Stimulated activated naive CD8-positive, alpha-beta T cell treated with anti-CD3 and anti-CD28 coated beads, Interleukin-15, amount 100 ng/mL, for 72 hours (primary cell): ENCODE measurements around the gene CLOCK.

Experiments
- ATAC-seq: fragments of 150-1000 bp; cut with Tn5 transposase; 2 replicates; pipeline ENCODE4 v1.10.0; 2021; ENCODE audit warnings: mild to moderate bottlenecking, moderate library complexity
- DNase-seq, 2 donors: peaks; one replicate each; pipeline ENCODE4 v3.0.0; 2021 to 2022
- H3K27ac Mint-ChIP-seq, 2 donors: one replicate each; pipeline ENCODE4 v1.8.0; 2022; ENCODE audit warnings: mild to moderate bottlenecking in 2 of 2, mixed read lengths in 2 of 2, moderate library complexity in 2 of 2
- H3K27me3 Mint-ChIP-seq: one replicate; pipeline ENCODE4 v1.8.0; 2022; ENCODE audit warnings: mixed read lengths
- H3K4me1 Mint-ChIP-seq: one replicate; pipeline ENCODE4 v1.8.0; 2022; ENCODE audit warnings: mild to moderate bottlenecking, mixed read lengths
- H3K4me3 Mint-ChIP-seq, 2 donors: one replicate each; pipeline ENCODE4 v1.8.0; 2022; ENCODE audit warnings: mild to moderate bottlenecking in 2 of 2, mixed read lengths in 2 of 2, moderate library complexity in 1 of 2
- H3K9me3 Mint-ChIP-seq, 2 donors: one replicate each; pipeline ENCODE4 v1.8.0; 2022; ENCODE audit warnings: mixed read lengths in 2 of 2

The CLOCK gene

DNA sequence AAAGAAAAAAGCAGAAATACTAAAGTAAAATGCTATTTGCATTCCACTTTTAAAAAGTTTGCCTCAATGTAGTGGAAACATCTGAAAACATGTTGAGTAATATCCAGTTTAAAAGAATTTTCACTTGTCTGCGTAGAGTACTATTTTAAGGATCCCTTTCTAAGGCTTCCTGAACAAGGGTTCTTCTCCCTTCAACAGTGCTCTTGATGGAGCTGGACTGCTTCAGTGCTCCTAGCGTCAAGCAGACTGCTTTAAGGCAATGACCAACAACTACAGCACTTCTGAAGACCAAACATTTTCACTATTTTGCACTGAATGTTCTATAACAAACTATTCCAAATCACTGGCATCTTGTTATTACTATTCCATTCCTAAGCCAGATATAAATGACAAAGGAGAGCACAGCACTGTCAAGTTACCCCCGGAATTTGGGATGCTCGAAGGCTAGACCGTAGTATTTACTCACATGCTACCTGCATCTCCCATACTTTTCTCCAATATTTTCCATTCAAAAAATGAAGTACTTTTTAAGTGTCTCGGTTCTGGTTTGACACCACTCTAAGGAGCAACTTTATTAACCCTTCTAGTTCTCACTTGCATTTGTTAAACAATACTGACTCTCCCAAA lies 114.9 kb downstream of the CLOCK start:
- ATAC-seq (no peak), DNase-seq (no peak)
- H3K4me1 Mint-ChIP-seq: peaks cover 16% of the 10 kb centered on the region
- no peak overlapping the region for H3K4me3 Mint-ChIP-seq
- H3K9me3 Mint-ChIP-seq: no peaks in the 10 kb centered on the region
- no peaks in the 10 kb centered on the region for H3K27me3 Mint-ChIP-seq
- no peak overlapping the region for H3K27ac Mint-ChIP-seq

GRCh38 chr4:55424791-55425190 lies 121.9 kb downstream of the CLOCK start:
- H3K27ac Mint-ChIP-seq: no peak overlapping the region
- no peaks in the 10 kb centered on the region for H3K9me3 Mint-ChIP-seq
- no peaks in the 10 kb centered on the region for H3K27me3 Mint-ChIP-seq
- ATAC-seq (no peak), DNase-seq (no peak)
- no peak overlapping the region for H3K4me3 Mint-ChIP-seq
- H3K4me1 Mint-ChIP-seq: peaks cover 9% of the 10 kb centered on the region

- H3K27me3 Mint-ChIP-seq: no peaks in the 10 kb centered on the region
- ATAC-seq: no peak
- H3K4me1 Mint-ChIP-seq: no peaks in the 10 kb centered on the region
- H3K4me3 Mint-ChIP-seq: no peak overlapping the region
- H3K27ac Mint-ChIP-seq: no peak overlapping the region
- no peak for DNase-seq
- H3K9me3 Mint-ChIP-seq: no peaks in the 10 kb centered on the region
Measured at GRCh38 chr4:55416176-55416575, 130.5 kb downstream of the CLOCK start.

DNA sequence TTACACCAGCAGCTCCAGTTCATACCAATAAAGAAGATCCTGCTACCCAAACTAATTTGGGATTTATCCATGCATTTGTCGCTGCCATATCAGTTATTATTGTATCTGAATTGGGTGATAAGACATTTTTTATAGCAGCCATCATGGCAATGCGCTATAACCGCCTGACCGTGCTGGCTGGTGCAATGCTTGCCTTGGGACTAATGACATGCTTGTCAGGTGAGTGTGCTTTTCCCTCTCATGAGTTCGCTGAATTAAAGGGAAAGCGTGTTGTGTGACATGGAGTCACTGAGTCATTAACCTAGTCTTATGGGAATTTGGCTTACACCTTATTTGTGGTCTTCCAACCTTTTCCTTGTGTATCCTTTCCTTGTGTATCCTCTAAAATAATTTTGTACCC lies 135.1 kb downstream of the CLOCK start:
- H3K4me1 Mint-ChIP-seq: peaks cover 12% of the 10 kb centered on the region
- no peak for DNase-seq
- H3K9me3 Mint-ChIP-seq: no peaks in the 10 kb centered on the region
- no peak for ATAC-seq
- no peak overlapping the region for H3K4me3 Mint-ChIP-seq
- H3K27me3 Mint-ChIP-seq: no peaks in the 10 kb centered on the region
- no peak overlapping the region for H3K27ac Mint-ChIP-seq

DNA sequence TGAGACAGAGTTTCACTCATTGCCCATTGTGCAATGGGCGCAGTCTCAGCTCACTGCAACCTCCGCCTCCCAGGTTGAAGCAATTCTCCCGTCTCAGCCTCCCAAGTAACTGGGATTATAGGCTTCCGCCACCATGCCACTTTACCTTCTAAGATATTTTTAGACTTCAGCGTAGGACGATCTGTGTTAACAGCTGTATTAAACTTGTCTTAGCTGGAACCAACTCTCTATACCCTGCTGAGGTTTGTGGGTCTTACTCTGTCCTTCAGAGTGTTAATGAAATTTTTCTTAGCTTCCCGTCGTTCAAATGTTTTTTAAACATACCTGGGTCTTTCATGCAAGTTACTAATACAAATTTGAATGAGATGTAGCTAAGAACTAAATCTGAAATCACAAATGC lies 136.3 kb downstream of the CLOCK start:
- no peak for ATAC-seq
- Mint-ChIP-seq H3K4me1 (peaks cover 21% of the 10 kb centered on the region), H3K27ac (no peak overlapping the region), H3K9me3 (no peaks in the 10 kb centered on the region), H3K4me3 (no peak overlapping the region), H3K27me3 (no peaks in the 10 kb centered on the region)
- DNase-seq: no peak

DNA sequence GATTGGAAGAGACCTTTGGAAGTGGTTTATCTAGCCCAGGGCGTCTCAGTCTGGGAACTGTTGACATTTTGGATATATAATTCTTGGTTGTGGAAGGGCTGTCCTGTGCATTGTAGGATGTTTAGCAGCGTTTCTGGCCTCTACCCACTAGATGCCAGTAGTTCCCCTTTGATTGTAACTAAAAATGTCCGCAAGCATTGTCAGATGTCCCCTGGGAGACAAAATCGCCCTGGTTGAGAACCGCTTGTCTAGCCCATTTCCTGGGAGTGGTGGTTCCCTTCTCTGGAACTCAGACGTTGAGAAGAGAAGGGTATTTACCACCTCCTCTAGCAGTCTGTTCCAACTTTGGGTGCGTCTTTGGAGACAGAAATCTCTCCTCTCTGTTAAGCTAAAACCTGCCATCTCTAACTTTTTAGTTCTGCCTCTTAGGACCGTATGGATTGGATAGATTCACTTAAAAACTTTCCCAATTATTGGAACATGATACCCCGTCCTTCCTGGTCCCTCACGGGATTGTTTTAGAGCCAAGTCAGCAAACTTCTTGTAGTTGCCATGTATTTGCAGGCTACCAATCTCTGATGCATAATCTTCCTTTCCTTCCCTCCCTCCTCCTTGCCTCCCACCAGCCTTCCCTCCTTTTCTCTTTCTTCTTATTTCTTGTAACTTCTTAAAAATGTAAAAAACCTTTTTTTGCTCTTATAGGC lies 137.1 kb downstream of the CLOCK start:
- Mint-ChIP-seq H3K27ac (peak overlapping the region in 1 of 2 donors; percentile 50), H3K4me3 (no peak overlapping the region), H3K4me1 (peaks cover 27% of the 10 kb centered on the region), H3K9me3 (no peaks in the 10 kb centered on the region), H3K27me3 (no peaks in the 10 kb centered on the region)
- no peak for ATAC-seq
- DNase-seq: no peak

- no peaks in the 10 kb centered on the region for H3K27me3 Mint-ChIP-seq
- no peaks in the 10 kb centered on the region for H3K9me3 Mint-ChIP-seq
- H3K27ac Mint-ChIP-seq: no peak overlapping the region
- peaks cover 41% of the 10 kb centered on the region for H3K4me1 Mint-ChIP-seq
- DNase-seq (no peak), ATAC-seq (no peak)
- no peak overlapping the region for H3K4me3 Mint-ChIP-seq
Measured at GRCh38 chr4:55407764-55408163, 138.9 kb downstream of the CLOCK start.

DNA sequence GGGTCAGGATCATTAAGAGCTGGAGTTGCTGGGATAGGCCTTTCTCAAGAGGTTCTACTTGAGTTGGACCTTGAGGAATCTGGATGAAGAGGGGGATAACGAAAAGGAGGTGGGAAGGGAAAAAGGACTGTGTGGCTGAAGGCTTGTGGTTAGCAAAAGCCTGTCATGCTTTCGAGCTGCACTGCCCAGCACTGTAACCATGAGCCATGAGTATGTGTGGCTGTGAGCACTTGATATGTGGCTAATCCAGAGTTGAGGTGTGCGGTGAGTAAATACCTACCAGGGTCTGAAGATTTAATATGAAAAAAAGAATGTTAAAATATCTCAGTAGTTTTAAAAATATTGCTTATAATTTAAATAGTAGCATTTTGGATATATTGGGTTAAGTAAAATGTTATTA lies 139.6 kb downstream of the CLOCK start:
- Mint-ChIP-seq H3K4me3 (no peak overlapping the region), H3K27ac (no peak overlapping the region), H3K9me3 (no peaks in the 10 kb centered on the region), H3K4me1 (peaks cover 41% of the 10 kb centered on the region), H3K27me3 (no peaks in the 10 kb centered on the region)
- ATAC-seq (no peak), DNase-seq (no peak)

DNA sequence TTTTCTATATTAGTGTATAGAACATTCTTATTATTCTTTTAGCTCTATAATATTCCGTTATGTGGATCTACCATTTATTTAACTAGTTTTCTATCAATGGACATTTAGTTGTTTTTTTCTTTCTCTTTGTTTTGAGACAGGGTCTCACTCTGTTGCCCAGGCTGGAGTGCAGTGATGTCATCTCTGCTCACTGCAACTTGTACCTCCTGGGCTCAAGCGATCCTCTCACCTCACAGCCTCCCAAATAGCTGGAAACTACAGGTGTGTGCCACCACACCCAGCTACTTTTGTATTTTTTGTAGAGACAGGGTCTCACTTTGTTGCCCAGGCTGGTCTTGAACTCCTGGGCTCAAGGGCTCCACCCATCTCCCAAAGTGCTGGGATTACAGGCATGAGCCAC lies 140.2 kb downstream of the CLOCK start:
- no peaks in the 10 kb centered on the region for H3K9me3 Mint-ChIP-seq
- H3K4me1 Mint-ChIP-seq: peaks cover 41% of the 10 kb centered on the region
- no peak overlapping the region for H3K4me3 Mint-ChIP-seq
- ATAC-seq (no peak), DNase-seq (no peak)
- H3K27me3 Mint-ChIP-seq: no peaks in the 10 kb centered on the region
- peak overlapping the region in 1 of 2 donors; percentile 40 for H3K27ac Mint-ChIP-seq

DNA sequence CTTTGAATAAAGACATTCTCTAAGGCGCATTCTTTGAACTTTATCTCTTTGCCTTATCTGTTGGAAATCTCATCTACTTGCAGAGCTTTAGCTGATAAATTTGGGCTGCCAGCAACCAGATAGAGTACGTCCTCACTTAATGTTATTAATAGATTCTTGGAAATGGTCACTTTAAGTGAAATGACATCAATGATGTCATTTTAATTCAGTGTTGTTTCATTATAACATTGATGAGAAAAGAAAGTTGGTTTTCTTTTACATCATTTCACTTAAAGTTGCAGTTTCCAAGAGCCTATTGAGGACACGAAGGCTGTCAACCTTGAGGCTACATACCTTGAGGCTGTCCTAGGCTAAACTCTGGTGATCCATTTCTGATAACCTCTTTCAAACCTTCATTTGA lies 141.6 kb downstream of the CLOCK start:
- Mint-ChIP-seq H3K4me3 (no peak overlapping the region), H3K4me1 (peaks cover 53% of the 10 kb centered on the region), H3K27me3 (no peaks in the 10 kb centered on the region), H3K9me3 (no peaks in the 10 kb centered on the region), H3K27ac (no peak overlapping the region)
- ATAC-seq: no peak
- DNase-seq: no peak

DNA sequence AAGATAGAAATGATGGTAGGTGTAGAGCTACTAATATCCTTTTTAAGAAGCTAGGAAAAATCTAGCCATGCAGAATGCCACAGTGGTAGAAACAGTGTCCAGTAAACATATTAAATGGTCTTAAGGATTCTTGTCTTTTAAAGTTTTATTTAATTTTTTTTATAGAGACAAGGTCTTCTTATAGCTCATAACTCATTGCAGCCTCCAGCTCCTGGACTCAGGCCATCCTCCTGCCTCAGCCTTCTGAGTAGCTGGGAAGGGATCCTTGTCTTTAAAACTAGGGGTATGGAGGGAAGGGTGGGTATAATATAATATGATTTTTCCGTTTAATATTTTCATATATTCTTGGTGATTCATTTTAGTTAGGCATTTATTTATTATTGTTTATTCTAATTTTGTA lies 147.1 kb downstream of the CLOCK start:
- Mint-ChIP-seq H3K4me1 (peaks cover 61% of the 10 kb centered on the region), H3K4me3 (peak overlapping the region; percentile 97 to 98), H3K27me3 (no peaks in the 10 kb centered on the region), H3K9me3 (no peaks in the 10 kb centered on the region), H3K27ac (no peak overlapping the region)
- ATAC-seq (no peak), DNase-seq (no peak)

DNA sequence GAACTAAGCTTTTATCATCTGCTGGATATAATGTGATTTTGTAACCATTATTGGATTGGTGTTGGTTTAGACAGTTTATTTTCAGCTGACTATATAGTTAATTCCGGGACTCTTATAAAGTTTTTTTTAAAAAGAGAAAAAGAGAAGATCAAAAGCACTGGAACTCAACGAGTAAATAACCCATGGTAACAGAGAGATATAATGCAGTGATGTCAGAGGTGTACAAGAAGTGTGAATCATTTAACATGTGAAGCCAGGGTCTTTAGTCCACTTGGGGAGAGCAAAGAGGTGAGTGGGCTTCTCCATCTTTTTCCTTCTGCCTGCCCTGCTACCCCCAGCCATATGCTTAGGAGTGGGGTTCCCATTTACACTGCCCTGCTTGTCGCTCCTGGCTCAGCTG lies 147.7 kb downstream of the CLOCK start:
- H3K9me3 Mint-ChIP-seq: no peaks in the 10 kb centered on the region
- ATAC-seq (no peak), DNase-seq (no peak)
- peak overlapping the region in 1 of 2 donors; percentile 8 for H3K27ac Mint-ChIP-seq
- H3K4me3 Mint-ChIP-seq: peak overlapping the region; percentile 97 to 98
- H3K4me1 Mint-ChIP-seq: peaks cover 64% of the 10 kb centered on the region
- H3K27me3 Mint-ChIP-seq: no peaks in the 10 kb centered on the region

DNA sequence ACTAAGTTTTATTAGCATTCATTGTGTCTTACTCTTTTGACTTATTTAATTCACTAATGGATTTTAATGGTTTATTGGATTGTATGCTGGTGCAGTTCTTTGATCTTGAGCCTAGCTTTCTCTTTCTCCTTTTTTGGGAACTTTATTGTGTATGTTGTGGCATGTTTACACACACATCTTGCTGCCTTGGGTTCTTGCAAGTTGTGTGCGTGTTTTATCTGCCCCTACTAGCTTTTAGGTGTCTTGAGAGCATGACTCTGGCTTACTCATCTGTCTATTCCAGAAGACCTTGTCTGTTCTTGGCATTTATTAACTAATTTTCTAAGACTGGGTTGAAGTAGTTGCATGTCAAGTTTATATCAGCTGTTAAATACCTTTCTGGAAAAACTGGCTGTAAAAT lies 148.2 kb downstream of the CLOCK start:
- peaks cover 59% of the 10 kb centered on the region for H3K4me1 Mint-ChIP-seq
- DNase-seq (no peak), ATAC-seq (no peak)
- no peaks in the 10 kb centered on the region for H3K27me3 Mint-ChIP-seq
- H3K9me3 Mint-ChIP-seq: no peaks in the 10 kb centered on the region
- H3K27ac Mint-ChIP-seq: no peak overlapping the region
- H3K4me3 Mint-ChIP-seq: peak overlapping the region; percentile 97 to 98

DNA sequence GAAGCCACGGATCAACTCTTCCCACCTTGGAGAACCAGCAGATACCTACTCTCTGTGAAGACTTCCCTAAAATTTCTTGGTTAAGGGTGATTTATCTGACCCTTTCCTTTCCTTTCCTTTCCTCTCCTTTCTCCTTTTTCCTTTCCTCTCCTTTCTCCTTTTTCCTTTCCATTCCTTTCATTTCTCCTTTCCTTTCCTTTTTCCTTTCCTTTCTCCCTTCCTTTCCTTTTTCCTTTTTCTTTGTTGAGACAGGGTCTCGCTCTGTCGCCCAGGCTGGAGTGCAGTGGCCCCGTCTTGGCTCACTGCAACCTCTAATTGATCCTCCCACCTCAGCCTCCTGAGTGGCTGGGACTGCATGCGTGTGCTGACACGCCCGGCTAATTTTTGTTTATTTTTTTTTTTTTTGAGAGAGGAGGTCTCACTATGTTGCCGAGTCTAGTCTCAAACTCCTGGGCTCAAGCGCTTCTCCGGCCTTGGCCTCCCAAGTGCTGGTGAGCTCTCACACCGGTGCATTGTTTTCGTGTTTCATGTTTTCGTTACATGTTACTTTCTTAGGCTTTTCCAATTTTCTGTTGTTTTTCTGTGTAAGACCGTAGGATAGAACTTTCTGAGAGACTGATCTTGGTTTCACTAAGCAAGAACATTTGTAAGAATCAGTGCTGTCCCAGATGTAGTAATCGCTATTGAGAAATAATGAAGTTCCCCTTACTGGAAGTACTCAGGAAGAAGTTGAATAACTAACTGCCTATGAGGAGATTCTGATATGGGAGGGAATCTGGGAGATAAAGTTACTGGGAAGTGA lies 149.0 kb downstream of the CLOCK start:
- peaks cover 53% of the 10 kb centered on the region for H3K4me1 Mint-ChIP-seq
- ATAC-seq (no peak), DNase-seq (no peak)
- peak overlapping the region; percentile 79 to 90 for H3K27ac Mint-ChIP-seq
- no peaks in the 10 kb centered on the region for H3K9me3 Mint-ChIP-seq
- no peaks in the 10 kb centered on the region for H3K27me3 Mint-ChIP-seq
- H3K4me3 Mint-ChIP-seq: peak overlapping the region; percentile 97 to 98

DNA sequence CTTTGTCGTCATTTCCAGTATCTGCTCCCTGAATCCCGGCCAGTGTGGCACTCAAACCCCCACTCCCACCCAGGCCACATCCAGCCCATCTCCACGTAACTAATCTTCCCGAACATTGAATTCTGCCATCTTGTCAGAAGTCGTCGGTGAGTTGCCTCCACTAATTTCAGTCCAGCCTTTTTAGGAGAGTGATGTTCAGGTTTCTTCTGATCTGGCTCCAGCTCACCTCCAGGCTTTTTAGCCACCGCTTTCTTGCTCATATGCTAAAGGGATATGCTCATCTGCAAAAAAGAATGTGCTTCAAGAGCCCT lies 149.6 kb downstream of the CLOCK start:
- no peaks in the 10 kb centered on the region for H3K9me3 Mint-ChIP-seq
- H3K27ac Mint-ChIP-seq: peak overlapping the region; percentile 74 to 94
- H3K27me3 Mint-ChIP-seq: no peaks in the 10 kb centered on the region
- ATAC-seq (no peak), DNase-seq (no peak)
- H3K4me1 Mint-ChIP-seq: peaks cover 53% of the 10 kb centered on the region
- peak overlapping the region; percentile 97 to 98 for H3K4me3 Mint-ChIP-seq
